Mammary epithelial cell (primary cell): ENCODE data around the gene MYO5A.

Source experiments
- CTCF ChIP-seq, 2 donors: IDR thresholded peaks in 1 of 2; conservative IDR thresholded peaks in 1 of 2; 2 replicates each; pipeline ENCODE4 v1.5.1; 2011 to 2012; ENCODE audit warnings: inconsistent platforms in 2 of 2, low read length in 2 of 2, mild to moderate bottlenecking in 2 of 2, control low read depth in 1 of 2, low read depth in 1 of 2; ENCODE audit not compliant: insufficient read depth in 1 of 2; ENCODE audit errors: extremely low read depth in 1 of 2
- EZH2 ChIP-seq: IDR thresholded peaks from 2 replicates; pipeline ENCODE4 v1.6.1; 2012; ENCODE audit warnings: low read length, inconsistent platforms, borderline replicate concordance

- TF ChIP-seq EZH2 (no peak), CTCF (conservative IDR thresholded peaks at IDR 0.05 in 1 of 2, IDR thresholded peaks at IDR 0.05 in 1 of 2; ENCODE audit: extremely low read depth in 1 of 2, insufficient read depth in 1 of 2, low read depth in 1 of 2, low read length in 2 of 2) (no peak)
Measured at GRCh38 chr15:52369455-52369854, 159.2 kb downstream of the MYO5A start.
